ENCODE measurements around the gene FNDC11.

GRCh38 chr20:63568986-63569949 lies 15.3 kb downstream of the FNDC11 start:
- TF ChIP-seq CTCF (IDR thresholded peaks at IDR 0.05): no peak
- TF ChIP-seq POLR2A (IDR thresholded peaks at IDR 0.05): no peak
